NCI-H2107 treated with DMSO at 0.1 percent for 48 hours (cell line): ENCODE data around the gene PPP6R2.

ENCODE experiments used
- DNase-seq: peaks from one replicate; lab custom pipeline; 2025; ENCODE audit not compliant: unreplicated experiment; lab: John Stamatoyannopoulos, UW

Gene PPP6R2

GRCh38 chr22:50444663-50445062 is 101.5 kb downstream of the PPP6R2 start:
- no peak for DNase-seq

GRCh38 chr22:50445071-50445879 is 102.1 kb downstream of the PPP6R2 start:
- DNase-seq: no peak

GRCh38 chr22:50445880-50446707 is 103.0 kb downstream of the PPP6R2 start:
- DNase-seq: no peak

- no peak for DNase-seq
Measured at GRCh38 chr22:50446708-50447575, 103.8 kb downstream of the PPP6R2 start.

GRCh38 chr22:50447576-50448551 is 104.7 kb downstream of the PPP6R2 start:
- no peak for DNase-seq

- DNase-seq: no peak
Measured at GRCh38 chr22:50452649-50453048, 109.5 kb downstream of the PPP6R2 start.

- DNase-seq: no peak
Measured at GRCh38 chr22:50454556-50455075, 111.5 kb downstream of the PPP6R2 start.

- no peak for DNase-seq
Measured at GRCh38 chr22:50455201-50455600, 112.1 kb downstream of the PPP6R2 start.

- DNase-seq: no peak
Measured at GRCh38 chr22:50456026-50456425, 112.9 kb downstream of the PPP6R2 start.

GRCh38 chr22:50456466-50457234 is 113.5 kb downstream of the PPP6R2 start:
- DNase-seq: no peak

- no peak for DNase-seq
Measured at GRCh38 chr22:50459016-50459415, 115.9 kb downstream of the PPP6R2 start.

- no peak for DNase-seq
Measured at GRCh38 chr22:50459496-50460140, 116.5 kb downstream of the PPP6R2 start.

GRCh38 chr22:50460938-50461337 is 117.8 kb downstream of the PPP6R2 start:
- no peak for DNase-seq

- no peak for DNase-seq
Measured at GRCh38 chr22:50461536-50461935, 118.4 kb downstream of the PPP6R2 start.

- DNase-seq: no peak
Measured at GRCh38 chr22:50461979-50462540, 118.9 kb downstream of the PPP6R2 start.

- DNase-seq: no peak
Measured at GRCh38 chr22:50463188-50463900, 120.2 kb downstream of the PPP6R2 start.

GRCh38 chr22:50464451-50464850 is 121.3 kb downstream of the PPP6R2 start:
- no peak for DNase-seq
